CD4-positive, CD25-positive, alpha-beta regulatory T cell (primary cell): ENCODE data around the gene DIP2C. TPM values are rescaled to one million over a fixed set of nuclear protein-coding genes. Genes with fewer than 3 reads are reported as not detected.

Experiments used
- ATAC-seq, 2 donors: fragments of 150-1000 bp; cut with Tn5 transposase; one replicate each; pipeline ENCODE4 v1.10.0; 2021; ENCODE audit warnings: low read depth in 2 of 2, moderate number of reproducible peaks in 2 of 2, moderate library complexity in 1 of 2
- DNase-seq, 3 donors: peaks; one replicate each; pipeline versions ENCODE4 v3.0.0 to v3.0.0-alpha.2; 2012 to 2022; ENCODE audit warnings: mixed read lengths in 1 of 3
- H3K27ac ChIP-seq: one replicate; pipeline ENCODE4 v1.7.0; 2013; ENCODE audit warnings: mild to moderate bottlenecking, low read length; ENCODE audit not compliant: insufficient read depth, poor library complexity, severe bottlenecking
- H3K27me3 ChIP-seq: one replicate; pipeline ENCODE4 v1.7.0; 2013; ENCODE audit warnings: low read length; ENCODE audit not compliant: control insufficient read depth, insufficient read depth
- H3K36me3 ChIP-seq: one replicate; pipeline ENCODE4 v1.7.0; 2013; ENCODE audit warnings: mild to moderate bottlenecking, low read length, moderate library complexity; ENCODE audit not compliant: control insufficient read depth, insufficient read depth
- H3K4me1 ChIP-seq: 2 replicates; pipeline ENCODE4 v1.7.0; 2013; ENCODE audit warnings: mild to moderate bottlenecking, low read length; ENCODE audit not compliant: insufficient read depth, control insufficient read depth, poor library complexity, severe bottlenecking
- H3K4me3 ChIP-seq: one replicate; pipeline ENCODE4 v1.7.0; 2013; ENCODE audit warnings: low read depth, mild to moderate bottlenecking, low read length, moderate library complexity
- H3K9me3 ChIP-seq, 2 experiments: 1 replicate in 1 of 2; 2 replicates in 1 of 2; pipeline ENCODE4 v1.7.0; 2013; ENCODE audit warnings: low read length in 2 of 2, mild to moderate bottlenecking in 1 of 2, moderate library complexity in 1 of 2; ENCODE audit not compliant: control insufficient read depth in 2 of 2
- H3K27ac Mint-ChIP-seq, 3 donors: one replicate each; pipeline ENCODE4 v1.8.0; 2020 to 2022; ENCODE audit warnings: mild to moderate bottlenecking in 3 of 3, mixed read lengths in 3 of 3, moderate library complexity in 2 of 3
- H3K27me3 Mint-ChIP-seq: one replicate; pipeline ENCODE4 v1.8.0; 2022; ENCODE audit warnings: mild to moderate bottlenecking, mixed read lengths
- H3K36me3 Mint-ChIP-seq: one replicate; pipeline ENCODE4 v1.8.0; 2020; ENCODE audit warnings: mixed read lengths
- H3K4me1 Mint-ChIP-seq, 4 donors: one replicate each; pipeline ENCODE4 v1.8.0; 2020 to 2022; ENCODE audit warnings: mixed read lengths in 4 of 4, mild to moderate bottlenecking in 1 of 4
- H3K4me3 Mint-ChIP-seq, 4 donors: one replicate each; pipeline ENCODE4 v1.8.0; 2020 to 2022; ENCODE audit warnings: mild to moderate bottlenecking in 4 of 4, mixed read lengths in 4 of 4, moderate library complexity in 3 of 4
- H3K9me3 Mint-ChIP-seq, 7 donors: one replicate each; pipeline ENCODE4 v1.8.0; 2020 to 2022; ENCODE audit warnings: mixed read lengths in 7 of 7, mild to moderate bottlenecking in 3 of 7, moderate library complexity in 2 of 7
- polyA plus RNA-seq, 4 donors: library from polyadenylated mRNA; unstranded; fragments of 300-500 nt; fragmentation: Illumina TruSeq; gene quantifications; one replicate each; pipeline ENCODE4 v1.2.3, GENCODE V29; 2021
- total RNA-seq: library from RNA; stranded (reverse); gene quantifications from one replicate; pipeline ENCODE4 v1.2.3, GENCODE V29; 2022

DIP2C gene
- total and polyA plus RNA-seq, 5 donors from 2014 or later: 0.47 to 4.1 (median 0.54) TPM

GRCh38 chr10:692682-693351 is 3.3 kb upstream of the DIP2C start:
- DNase-seq: no peak

GRCh38 chr10:691216-691615 is 1.7 kb upstream of the DIP2C start:
- ATAC-seq (no peak), DNase-seq (no peak)
- Mint-ChIP-seq H3K27me3 (peaks cover 23% of the 10 kb centered on the region), H3K27ac (no peak overlapping the region), H3K36me3 (no peaks in the 10 kb centered on the region), H3K9me3 (peaks cover 0 to 3% (median 0%) of the 10 kb centered on the region in 7 donors), H3K4me1 (peaks cover 0 to 5% (median 0%) of the 10 kb centered on the region in 4 donors), H3K4me3 (peak overlapping the region in 1 of 4 donors; percentile 26)
- H3K36me3 ChIP-seq: no peaks in the 10 kb centered on the region
- H3K4me1 ChIP-seq: peaks cover 4% of the 10 kb centered on the region
- no peak overlapping the region for H3K27ac ChIP-seq
- H3K27me3 ChIP-seq: no peaks in the 10 kb centered on the region
- no peaks in the 10 kb centered on the region for H3K9me3 ChIP-seq
- no peak overlapping the region for H3K4me3 ChIP-seq

More at GRCh38 chr10:692682-693351, 3.3 kb upstream of the DIP2C start:
- Mint-ChIP-seq H3K27me3 (peaks cover 17% of the 10 kb centered on the region), H3K36me3 (no peaks in the 10 kb centered on the region), H3K4me1 (peaks cover 0 to 5% (median 0%) of the 10 kb centered on the region in 4 donors), H3K27ac (no peak overlapping the region), H3K4me3 (no peak overlapping the region), H3K9me3 (peaks cover 0 to 3% (median 0%) of the 10 kb centered on the region in 7 donors)
- Histone ChIP-seq H3K27ac (no peak overlapping the region), H3K9me3 (no peaks in the 10 kb centered on the region), H3K36me3 (no peaks in the 10 kb centered on the region), H3K27me3 (no peaks in the 10 kb centered on the region), H3K4me3 (no peak overlapping the region), H3K4me1 (peaks cover 4% of the 10 kb centered on the region)
- no peak for ATAC-seq

GRCh38 chr10:690372-691161 is 1.1 kb upstream of the DIP2C start:
- peaks cover 21% of the 10 kb centered on the region for H3K27me3 Mint-ChIP-seq
- H3K9me3 ChIP-seq: no peaks in the 10 kb centered on the region
- DNase-seq (no peak), ATAC-seq (no peak)
- H3K27ac Mint-ChIP-seq: no peak overlapping the region
- H3K4me3 ChIP-seq: no peak overlapping the region
- no peaks in the 10 kb centered on the region for H3K36me3 Mint-ChIP-seq
- peaks cover 0 to 3% (median 0%) of the 10 kb centered on the region in 7 donors for H3K9me3 Mint-ChIP-seq
- H3K4me3 Mint-ChIP-seq: peak overlapping the region in 1 of 4 donors; percentile 82
- H3K36me3 ChIP-seq: no peaks in the 10 kb centered on the region
- no peak overlapping the region for H3K27ac ChIP-seq
- H3K4me1 ChIP-seq: peaks cover 4% of the 10 kb centered on the region
- H3K27me3 ChIP-seq: no peaks in the 10 kb centered on the region
- peaks cover 0 to 5% (median 0%) of the 10 kb centered on the region in 4 donors for H3K4me1 Mint-ChIP-seq

GRCh38 chr10:689121-689451 is 382 bp downstream of the DIP2C start:
- no peak for DNase-seq
- Mint-ChIP-seq H3K27me3 (peaks cover 18% of the 10 kb centered on the region), H3K4me1 (peaks cover 0 to 5% (median 0%) of the 10 kb centered on the region in 4 donors), H3K9me3 (peaks cover 0 to 7% (median 0%) of the 10 kb centered on the region in 7 donors), H3K36me3 (no peaks in the 10 kb centered on the region), H3K4me3 (no peak overlapping the region), H3K27ac (no peak overlapping the region)
- ATAC-seq: no peak
- Histone ChIP-seq H3K27ac (no peak overlapping the region), H3K9me3 (no peaks in the 10 kb centered on the region), H3K36me3 (no peaks in the 10 kb centered on the region), H3K4me1 (peaks cover 4% of the 10 kb centered on the region), H3K27me3 (no peaks in the 10 kb centered on the region), H3K4me3 (no peak overlapping the region)

GRCh38 chr10:688312-689120 is 952 bp downstream of the DIP2C start:
- no peak overlapping the region for H3K27ac Mint-ChIP-seq

GRCh38 chr10:687583-688311 is 1.7 kb downstream of the DIP2C start:
- Histone ChIP-seq H3K4me1 (peaks cover 4% of the 10 kb centered on the region), H3K27me3 (no peaks in the 10 kb centered on the region), H3K27ac (no peak overlapping the region), H3K4me3 (no peak overlapping the region), H3K9me3 (no peaks in the 10 kb centered on the region), H3K36me3 (no peaks in the 10 kb centered on the region)
- Mint-ChIP-seq H3K9me3 (peaks cover 0 to 7% (median 0%) of the 10 kb centered on the region in 7 donors), H3K36me3 (no peaks in the 10 kb centered on the region), H3K4me3 (peak overlapping the region in 1 of 4 donors; percentile 63), H3K27me3 (peaks cover 18% of the 10 kb centered on the region), H3K27ac (no peak overlapping the region), H3K4me1 (peaks cover 0 to 5% (median 0%) of the 10 kb centered on the region in 4 donors)
- ATAC-seq (no peak), DNase-seq (no peak)

More at GRCh38 chr10:688312-689120, 952 bp downstream of the DIP2C start:
- peaks cover 0 to 7% (median 0%) of the 10 kb centered on the region in 7 donors for H3K9me3 Mint-ChIP-seq
- no peak for DNase-seq
- H3K9me3 ChIP-seq: no peaks in the 10 kb centered on the region
- H3K4me1 Mint-ChIP-seq: peaks cover 0 to 5% (median 0%) of the 10 kb centered on the region in 4 donors
- H3K27me3 Mint-ChIP-seq: peaks cover 18% of the 10 kb centered on the region
- peaks cover 4% of the 10 kb centered on the region for H3K4me1 ChIP-seq
- H3K4me3 Mint-ChIP-seq: peak overlapping the region in 1 of 4 donors; percentile 22
- H3K4me3 ChIP-seq: no peak overlapping the region
- H3K27ac ChIP-seq: no peak overlapping the region
- no peaks in the 10 kb centered on the region for H3K36me3 Mint-ChIP-seq
- H3K27me3 ChIP-seq: no peaks in the 10 kb centered on the region
- H3K36me3 ChIP-seq: no peaks in the 10 kb centered on the region
- no peak for ATAC-seq
